NCI-H345 treated with DMSO at 0.1 percent for 48 hours (cell line): Measurements from ENCODE around the gene SLC16A13.
"Not testable (repeated sequence)": the region's sequence is repeated elsewhere in the genome, so short reads cannot be mapped to it uniquely, and the experiment has no call there.

Experiments
- DNase-seq: peaks from one replicate; lab custom pipeline; 2025; ENCODE audit not compliant: unreplicated experiment; lab: John Stamatoyannopoulos, UW

The SLC16A13 gene

DNA sequence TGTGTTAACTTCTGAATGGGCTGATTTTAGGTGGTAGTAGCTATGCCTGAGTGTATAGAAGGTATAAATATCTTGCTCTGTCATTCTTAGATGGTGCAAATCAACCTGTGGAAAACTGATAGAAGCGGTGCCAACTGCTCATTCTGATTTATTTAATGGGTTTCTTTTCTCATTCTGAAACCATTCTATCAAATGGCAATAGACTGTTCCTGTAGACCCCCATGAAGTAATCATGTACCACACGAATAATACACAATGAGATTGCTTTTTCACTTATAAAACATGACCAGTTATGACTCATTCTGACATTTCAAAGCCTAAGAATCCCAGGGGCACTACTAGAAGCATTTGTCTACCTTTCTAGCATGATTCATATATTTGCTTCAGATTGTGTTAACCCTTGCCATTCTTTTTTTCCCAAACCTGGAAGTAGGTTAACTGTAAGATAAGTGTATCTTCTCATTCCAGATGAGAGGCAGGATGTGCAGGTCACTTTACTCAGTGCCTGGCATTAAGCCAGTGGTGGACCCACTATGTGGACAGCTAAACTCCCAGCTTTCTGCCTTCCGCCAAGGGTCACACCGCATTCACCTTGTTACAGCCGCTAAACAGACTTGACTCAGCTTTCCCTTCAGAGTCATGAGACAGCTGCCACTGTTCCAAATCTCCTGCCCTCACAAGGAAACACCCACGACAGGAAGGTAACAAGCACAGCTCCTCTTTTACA lies 24.5 kb downstream of the SLC16A13 start:
- DNase-seq = no peak

DNA sequence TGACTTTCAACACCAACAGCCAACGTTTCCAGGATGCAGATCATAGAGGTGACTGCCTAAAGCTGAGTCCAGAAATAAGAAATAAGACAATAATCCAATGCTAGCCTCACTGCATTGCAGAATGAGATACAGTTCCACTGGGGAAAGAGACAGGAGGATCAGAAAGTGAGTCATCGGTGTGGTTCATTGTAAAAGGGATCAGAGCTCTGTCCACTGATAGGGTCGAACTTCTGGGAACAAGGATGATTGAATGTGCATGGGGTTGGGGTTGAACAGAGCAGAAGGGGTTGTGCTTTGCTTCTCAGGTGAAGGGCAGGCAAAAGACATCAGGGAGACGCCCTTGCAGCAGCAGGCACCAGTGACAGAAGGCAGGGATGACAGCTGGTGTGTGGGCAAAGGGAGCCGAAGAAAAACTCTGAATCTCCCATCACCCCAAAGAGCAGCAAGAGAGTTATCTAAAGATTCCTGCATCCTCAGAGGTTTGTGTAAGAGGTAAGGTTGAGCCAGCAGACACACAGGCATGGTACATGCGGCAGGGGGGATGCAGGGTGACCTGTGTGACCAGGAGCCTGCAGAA lies 27.8 kb downstream of the SLC16A13 start:
- no peak for DNase-seq

DNA sequence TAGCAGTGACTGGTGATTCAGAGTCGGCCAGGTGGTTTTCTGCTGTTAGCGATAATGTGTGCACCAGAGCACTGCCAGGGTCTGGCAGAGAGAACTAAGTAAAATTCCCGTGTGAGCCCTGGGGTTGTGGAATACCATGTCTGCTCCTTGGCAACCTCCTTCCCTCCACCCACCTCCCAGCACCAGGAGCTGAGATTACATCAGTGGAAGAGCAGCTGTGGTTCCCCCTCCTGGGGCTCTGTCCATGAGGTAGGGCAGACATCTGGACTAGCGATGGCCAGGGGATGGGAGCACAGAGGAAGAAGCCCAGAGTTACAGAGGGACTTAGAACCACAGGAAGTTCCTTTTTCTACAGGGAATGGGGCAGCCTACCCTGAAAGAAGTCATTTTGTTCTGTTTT lies 28.4 kb downstream of the SLC16A13 start:
- no peak for DNase-seq

DNA sequence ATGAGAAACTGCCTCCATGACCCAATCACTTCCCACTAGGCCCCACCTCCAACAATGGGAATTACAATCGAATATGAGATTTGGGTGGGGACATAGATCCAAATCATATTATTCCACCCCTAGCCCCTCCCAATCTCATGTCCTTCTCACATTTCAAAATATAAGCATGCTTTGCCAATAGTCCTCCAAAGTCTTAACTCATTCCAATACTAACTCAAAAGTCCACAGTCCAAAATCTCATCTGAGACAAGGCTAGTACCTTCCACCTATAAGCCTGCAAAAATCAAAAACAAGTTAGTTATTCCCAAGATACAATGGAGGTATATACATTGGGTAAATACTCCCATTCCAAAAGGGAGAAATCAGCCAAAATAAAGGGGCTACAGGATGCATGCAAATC lies 31.4 kb downstream of the SLC16A13 start:
- no peak for DNase-seq

DNA sequence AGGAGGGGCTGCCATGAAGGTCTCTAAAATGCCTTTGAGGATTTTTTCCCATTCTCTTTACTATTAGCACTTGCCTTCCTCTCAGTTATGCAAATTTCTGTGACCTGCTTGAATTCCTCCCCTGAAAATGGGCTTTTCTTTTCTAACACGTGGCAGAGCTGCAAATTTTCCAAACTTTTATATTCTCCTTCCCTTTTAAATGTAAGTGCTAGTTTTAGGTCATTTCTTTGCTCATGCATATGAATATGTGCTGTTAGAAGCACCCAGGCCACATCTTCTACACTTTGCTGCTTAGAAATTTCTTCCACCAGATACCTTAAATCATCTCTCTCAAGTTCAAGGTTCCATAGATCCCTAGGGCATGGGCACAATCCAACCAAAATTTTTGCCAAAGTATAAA lies 32.5 kb downstream of the SLC16A13 start:
- DNase-seq = no peak

DNA sequence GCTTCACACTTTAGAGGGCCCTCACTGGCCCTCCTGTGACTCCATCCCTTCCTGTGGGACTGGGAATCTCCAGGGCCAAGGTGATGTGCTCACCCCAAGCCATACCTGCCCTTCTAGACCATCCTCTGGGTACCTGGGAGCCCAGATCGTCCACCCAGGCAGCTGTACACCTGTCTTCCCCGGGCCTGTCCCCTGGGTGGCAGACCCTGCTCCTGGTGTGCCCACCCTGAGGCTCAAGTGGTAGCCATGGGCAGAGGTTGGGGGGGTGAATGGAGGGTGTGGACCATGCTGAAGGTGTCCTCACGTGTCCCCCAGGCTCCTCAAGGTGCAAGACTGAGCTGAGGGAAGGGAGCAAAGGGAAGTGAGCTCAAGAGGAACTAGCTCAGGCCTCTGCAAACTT lies 34.9 kb downstream of the SLC16A13 start:
- DNase-seq = no peak

DNA sequence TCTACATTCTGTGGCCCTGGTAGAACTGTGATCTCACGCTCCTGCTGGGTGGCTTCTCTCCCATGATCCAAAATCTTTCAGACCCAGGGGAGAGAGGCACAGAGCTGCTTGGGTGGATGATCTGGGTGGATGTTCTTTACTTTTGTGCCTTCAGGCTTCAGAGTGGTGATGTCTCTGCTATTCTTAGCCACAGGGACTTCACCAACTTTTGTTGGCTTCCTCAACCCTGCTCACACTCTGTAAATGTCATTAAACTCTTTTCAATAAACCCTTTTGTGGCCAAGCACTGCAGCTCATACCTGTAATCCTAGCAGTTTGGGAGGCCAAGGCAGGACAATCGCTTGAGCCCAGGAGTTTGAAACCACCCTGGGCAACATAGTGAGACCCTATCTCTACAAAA lies 36.6 kb downstream of the SLC16A13 start:
- no peak for DNase-seq

DNA sequence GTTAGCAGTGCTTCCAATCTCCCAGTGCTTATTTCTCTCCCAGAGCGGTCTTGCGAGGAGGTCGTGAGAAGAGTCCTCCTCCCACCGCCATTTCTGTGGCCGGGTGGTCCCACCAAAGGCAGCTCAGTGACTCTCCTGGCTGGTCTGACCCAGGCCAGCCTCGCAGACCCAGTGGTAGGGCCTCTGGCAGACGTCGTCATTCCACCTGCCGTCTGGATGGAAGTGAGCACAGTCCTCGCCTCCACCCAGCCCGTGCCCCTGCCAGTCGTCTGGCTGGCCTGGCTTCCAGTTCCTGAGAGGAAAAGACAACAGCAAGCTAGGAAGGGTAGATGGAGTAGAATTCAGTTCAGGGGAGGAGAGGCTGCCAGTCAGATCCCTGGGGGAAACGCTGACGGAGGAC lies 39.1 kb downstream of the SLC16A13 start:
- DNase-seq = no peak

DNA sequence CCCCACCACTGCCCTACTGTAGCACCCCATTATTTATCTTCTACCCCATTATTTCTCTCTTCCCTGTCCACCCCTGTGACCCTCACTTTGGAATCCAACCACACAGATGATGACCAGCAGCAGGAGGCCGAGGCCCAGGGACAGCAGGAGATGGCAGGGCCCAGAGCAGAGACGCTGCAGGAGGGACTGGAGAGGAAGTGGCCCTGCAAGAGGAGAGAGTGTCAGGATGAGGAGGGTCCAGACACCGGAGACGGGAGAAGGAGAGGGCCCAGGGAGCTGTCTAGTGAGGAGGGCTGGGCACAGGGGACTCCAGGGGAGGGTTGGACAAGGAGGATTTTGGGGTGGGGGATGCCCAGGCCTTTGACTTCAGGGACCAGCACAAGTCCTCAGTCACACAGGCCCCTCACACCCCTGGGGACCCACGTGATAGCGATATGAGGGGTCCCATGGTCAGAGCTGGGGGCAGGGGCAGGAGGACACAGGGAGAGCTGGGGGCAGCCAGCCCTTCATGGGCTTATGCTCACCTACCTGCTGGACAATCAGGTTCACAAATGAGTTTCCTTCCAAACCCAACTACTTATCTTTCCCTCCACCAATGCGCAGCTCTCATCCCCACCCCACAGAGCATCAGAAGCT lies 42.2 kb downstream of the SLC16A13 start:
- no peak for DNase-seq

DNA sequence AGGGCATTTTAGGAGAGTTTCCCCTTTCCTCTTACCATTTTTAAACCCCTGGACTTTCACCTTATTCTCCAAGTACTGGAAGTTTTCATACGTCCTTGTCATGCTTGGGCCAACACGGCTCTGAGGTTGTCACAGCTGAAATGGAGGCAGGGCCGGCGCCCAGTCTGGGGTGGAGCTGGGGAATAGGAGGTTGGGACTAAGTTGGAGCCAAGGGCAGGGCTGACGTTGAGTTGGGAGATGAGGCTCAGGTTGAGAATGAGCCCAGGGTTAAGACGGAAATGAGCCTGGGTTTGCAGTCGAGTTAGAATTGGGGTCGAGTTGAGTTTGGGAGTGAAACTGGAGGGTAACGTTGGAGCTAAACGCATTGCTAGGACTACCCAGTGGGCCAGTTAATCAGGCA lies 42.9 kb downstream of the SLC16A13 start:
- DNase-seq = no peak

DNA sequence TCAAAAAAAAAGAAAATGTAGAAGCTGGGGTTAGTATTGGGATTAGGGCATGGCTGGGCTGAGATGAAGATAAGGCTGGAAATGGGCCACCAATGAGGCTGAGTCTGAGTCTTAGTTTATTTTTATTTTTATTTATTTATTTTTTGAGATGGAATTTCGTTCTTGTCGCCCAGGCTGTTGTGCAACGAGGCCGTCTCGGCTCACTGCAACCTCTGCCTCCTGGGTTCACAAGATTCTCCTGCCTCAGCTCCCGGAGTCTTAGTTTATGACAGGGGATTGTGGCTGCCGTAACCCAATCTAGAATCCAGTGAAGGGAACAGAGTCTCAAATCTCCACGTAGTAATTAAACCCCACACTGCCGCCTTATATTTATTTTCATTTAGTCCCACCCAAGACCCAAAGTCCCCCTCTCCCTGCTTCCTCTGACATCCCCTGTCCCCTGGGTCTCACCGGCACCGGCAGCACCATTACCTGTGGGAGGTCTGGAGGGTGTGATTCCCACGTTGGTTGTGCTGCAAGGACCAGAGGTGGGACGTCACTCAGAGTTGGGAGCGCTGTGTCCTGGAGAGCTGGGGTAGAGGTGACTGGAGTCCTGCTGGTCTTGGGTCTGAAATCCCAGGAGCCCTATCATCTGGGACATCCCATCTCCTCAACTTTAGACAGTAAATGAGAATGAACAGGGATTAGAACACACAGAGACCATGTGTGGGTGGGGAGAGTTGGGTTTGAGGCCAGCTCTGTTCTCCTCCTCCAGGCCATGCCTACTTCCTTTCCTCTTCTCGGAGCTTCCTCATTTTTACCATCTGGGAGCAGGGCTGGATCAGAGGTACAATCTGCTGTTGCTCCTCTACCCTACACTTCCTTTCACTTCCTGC lies 44.0 kb downstream of the SLC16A13 start, which contains the start of gene CLEC10A:
Gene CLEC10A (minus strand): TSS at position 671 of the 875 bp plus-strand sequence. CDS start 1,439 bp downstream, outside the sequence.
- DNase-seq = no peak

DNA sequence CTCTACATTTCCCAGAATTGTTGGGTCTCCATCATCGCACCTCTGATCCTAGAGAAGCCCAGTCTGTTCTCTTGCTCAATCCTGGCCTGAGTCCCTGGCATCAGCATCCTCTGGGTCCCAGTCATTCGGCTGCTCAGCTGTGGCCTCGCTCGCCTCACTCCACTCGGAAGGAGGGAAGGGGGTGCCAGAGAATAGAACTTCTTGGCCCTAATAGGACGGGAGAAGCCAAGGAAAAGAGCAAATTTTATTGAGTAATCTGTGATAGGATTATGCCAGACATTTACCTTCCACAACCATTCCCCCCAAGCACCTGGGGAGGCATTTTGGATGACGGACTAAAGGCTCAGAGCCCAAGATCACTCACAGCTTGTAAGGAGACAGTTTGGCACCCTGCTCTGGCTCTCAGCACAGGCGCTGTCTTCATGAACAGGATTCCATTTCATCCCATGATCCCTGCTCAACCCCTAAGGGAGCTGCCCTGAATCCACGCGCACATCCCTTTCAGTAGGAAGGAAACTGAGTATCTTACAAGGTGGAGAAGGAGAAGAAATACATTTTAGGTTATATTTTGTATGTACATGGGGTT lies 44.7 kb downstream of the SLC16A13 start:
- no peak for DNase-seq

DNA sequence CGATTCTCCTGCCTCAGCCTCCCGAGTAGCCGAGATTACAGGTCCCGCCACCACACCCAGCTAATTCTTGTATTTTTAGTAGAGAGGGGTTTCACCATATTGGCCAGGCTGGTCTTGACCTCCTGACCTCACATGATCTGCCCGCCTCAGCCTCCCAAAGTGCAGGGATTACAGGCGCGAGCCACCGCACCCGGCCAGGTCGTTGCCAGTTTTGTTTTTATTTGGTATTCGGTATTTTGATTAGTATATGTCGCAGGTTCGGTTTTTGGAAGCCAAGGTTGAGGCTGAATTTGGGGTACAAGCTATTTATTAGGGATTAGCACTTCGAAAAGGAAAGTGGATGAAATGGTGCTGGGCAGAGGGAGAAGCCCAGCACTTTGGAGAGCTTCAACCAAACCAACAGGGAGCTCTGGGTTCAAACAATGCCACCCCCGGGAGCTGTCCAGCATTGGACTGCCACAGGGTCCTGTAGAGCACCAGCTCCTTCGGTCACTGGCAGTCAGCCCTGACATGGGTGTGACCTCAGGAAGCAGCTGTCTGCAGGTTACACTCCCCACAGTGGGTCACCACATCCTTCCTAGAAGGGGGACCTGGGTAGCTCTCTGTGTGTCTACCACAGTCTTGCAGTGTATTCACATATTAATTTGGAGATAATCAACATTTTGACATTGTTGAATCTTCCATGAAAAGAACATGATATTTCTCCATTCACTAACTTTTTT lies 45.7 kb downstream of the SLC16A13 start:
- DNase-seq = no peak

DNA sequence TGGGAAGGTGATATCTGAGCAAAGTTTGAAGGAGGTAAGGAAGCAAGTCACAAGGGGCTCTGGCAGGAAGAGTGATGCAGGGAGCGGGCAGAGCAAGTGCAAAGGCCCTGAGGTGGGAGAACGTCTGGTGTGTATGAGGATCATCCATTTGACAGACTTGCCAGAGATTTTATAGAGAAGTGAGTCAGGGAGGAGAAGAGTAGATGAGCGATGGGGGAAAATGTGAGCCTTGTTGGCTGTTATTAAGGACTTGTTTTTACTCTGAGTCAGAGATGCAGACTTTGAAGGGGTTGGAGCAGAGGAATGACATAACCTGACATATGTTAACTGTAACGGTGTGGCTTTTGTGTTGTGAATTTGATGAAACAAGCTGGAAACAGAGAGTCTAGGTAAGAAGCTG lies 47.8 kb downstream of the SLC16A13 start:
- no peak for DNase-seq

DNA sequence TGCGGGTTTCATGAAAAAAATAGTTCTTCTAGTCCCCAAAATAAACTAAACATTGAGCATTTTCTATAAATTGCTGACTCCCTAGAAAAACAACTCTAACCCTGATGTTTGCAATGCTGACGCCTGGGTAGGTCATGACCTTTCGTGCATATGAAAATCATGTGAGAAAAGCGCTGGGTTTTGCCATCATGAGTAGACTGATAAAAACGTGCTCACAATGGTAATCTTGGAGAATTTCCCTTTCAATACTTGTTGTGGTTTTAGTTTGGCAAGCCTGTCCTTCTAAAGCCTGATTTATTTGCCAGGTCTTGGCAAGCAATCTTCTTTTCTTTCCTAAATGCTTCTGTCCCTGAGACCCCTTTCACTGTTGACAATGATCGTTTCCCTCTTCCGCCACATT lies 48.3 kb downstream of the SLC16A13 start:
- no peak for DNase-seq

DNA sequence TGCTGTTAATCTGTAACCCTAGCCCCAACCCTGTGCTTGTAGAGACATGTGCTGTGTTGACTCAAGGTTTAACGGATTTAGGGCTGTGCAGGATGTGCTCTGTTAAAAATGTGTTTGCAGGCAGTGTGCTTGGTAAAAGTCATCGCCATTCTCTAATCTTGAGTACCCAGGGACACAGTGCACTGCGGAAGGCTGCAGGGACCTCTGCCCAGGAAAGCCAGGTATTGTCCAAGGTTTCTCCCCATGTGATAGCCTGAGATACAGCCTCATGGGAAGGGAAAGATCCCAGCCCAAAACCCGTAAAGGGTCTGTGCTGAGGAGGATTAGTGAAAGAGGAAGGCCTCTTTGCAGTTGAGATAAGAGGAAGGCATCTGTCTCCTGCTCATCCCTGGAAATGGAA lies 52.6 kb downstream of the SLC16A13 start:
- DNase-seq = not testable (repeated sequence)

DNA sequence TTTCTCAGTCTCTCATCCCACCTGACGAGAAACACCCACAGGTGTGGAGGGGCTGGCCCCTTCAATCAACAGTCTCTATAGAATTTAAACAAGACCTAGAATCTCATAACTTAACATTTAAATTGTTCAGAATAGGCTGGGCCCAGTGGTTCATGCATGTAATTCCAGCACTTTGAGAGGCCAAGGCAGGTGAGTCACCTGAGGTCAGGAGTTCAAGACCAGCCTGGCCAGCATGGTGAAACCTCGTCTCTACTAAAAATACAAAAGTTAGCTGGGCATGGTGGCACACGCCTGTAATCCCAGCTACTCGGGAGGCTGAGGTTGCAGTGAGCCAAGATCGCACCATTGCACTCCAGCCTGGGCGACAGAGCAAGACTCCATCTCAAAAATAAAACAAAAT lies 53.8 kb downstream of the SLC16A13 start:
- not testable (repeated sequence) for DNase-seq
